GM12801 (cell line): ENCODE results near the gene CROCC2.

Source experiments
- TF ChIP-seq, protein P1 (sequence below): IDR thresholded peaks from one replicate; pipeline ENCODE4 v1.5.1; 2011; ENCODE audit warnings: control low read depth; ENCODE audit not compliant: insufficient read length; ENCODE audit errors: extremely low read depth

Gene CROCC2

DNA sequence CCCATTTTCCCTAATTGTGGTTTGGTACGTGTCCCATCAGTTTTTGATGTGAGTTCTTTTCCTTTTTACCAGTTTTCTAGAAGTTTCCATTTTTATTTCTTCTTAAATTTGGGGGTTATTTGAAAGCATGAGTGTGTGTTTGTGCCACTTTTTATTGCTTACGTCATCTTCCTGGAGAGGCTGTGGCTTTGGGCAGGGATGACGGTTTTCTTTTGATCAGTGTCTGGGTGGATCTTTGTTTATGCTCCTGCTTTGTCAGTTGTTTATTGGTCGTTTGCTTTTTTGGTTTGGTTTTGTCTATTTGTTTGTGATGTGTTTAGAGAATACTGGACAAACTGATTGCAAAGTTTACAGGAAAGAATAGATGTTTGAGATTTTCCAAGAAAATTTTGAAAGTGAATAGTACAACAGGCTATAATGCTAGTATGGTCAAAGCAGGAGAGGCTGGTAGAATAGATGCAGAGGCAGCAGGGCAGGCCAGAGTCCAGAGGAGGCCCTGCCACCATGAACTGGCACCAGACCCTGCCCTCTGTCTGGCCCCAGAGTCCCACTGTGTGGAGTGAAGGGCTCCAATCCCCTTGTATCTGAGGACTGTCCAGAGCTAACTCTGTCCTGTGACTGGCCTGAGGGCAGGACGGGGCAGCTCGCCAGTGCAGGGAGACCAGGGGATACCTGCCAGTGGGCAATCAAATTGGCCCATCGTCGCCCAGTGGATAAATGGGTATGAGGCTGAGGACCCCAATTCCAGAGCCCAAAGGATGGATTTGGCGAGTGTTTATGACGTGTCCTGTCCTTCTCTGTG is 68.8 kb downstream of the CROCC2 start:
- TF ChIP-seq, protein P1, sequence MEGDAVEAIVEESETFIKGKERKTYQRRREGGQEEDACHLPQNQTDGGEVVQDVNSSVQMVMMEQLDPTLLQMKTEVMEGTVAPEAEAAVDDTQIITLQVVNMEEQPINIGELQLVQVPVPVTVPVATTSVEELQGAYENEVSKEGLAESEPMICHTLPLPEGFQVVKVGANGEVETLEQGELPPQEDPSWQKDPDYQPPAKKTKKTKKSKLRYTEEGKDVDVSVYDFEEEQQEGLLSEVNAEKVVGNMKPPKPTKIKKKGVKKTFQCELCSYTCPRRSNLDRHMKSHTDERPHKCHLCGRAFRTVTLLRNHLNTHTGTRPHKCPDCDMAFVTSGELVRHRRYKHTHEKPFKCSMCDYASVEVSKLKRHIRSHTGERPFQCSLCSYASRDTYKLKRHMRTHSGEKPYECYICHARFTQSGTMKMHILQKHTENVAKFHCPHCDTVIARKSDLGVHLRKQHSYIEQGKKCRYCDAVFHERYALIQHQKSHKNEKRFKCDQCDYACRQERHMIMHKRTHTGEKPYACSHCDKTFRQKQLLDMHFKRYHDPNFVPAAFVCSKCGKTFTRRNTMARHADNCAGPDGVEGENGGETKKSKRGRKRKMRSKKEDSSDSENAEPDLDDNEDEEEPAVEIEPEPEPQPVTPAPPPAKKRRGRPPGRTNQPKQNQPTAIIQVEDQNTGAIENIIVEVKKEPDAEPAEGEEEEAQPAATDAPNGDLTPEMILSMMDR = no peak

DNA sequence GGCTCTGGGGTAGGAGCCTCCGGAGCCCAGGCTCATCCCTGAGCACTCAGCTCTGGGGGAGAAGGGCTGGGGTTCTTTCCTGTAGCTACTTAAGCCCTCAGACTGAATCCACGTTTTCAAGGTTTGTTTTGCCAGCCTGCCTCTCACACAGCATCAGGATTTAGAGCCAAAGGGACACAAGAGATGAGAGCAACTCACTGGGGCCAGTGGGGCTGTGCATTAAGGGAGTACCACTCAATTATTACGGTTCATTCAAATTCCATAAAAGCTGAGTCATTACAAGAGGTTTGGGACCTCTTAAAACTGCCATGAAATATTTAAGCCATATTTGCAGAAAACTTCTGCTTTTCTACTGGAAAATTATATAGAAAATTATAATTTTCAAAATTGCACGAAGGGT is 75.1 kb downstream of the CROCC2 start:
- TF ChIP-seq, protein P1 = no peak

DNA sequence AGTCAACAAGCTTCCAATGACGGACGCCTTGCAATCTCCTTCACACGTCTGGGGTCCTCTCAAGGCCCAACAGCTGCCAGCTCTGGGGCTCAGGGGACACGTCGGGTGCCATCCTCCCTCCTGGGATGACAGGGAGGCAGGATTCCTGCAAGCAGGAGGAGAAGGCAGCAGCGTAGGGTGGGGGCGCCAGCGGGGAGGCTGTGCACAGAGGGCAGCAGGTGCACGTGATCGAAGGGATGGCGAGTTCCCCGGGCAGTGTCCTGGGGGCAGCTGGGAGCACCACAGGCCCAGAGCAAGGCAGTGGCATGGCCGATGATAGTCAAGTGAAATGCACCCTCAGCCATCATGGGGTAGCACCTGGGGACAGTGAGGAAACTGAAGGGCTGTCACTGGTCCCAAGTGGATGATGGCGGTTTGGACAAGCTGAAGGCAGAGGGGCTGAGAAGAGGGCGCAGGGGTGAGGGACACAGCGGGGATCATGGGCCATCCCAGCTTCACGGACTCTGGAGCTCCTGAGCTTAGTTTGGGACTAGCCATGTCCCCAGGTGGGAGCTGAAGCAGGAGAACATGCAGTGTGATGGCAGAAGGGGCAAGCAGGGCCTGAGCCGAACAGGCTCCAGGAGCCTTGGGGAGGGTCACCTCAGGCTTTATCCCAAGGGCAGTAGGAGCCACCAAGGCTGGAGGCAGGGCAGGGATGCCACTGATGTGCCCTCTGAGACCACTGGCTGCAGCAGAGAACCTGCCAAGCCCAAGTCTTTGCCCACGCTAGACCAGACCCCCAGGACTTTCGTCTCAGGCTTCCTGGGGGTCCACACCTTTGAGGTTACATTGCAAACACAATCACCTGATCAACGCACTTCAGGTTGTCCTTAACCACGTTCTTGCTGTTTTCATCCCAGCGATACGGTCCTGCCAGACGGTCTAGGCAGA is 76.0 kb downstream of the CROCC2 start:
- TF ChIP-seq, protein P1 = no peak

DNA sequence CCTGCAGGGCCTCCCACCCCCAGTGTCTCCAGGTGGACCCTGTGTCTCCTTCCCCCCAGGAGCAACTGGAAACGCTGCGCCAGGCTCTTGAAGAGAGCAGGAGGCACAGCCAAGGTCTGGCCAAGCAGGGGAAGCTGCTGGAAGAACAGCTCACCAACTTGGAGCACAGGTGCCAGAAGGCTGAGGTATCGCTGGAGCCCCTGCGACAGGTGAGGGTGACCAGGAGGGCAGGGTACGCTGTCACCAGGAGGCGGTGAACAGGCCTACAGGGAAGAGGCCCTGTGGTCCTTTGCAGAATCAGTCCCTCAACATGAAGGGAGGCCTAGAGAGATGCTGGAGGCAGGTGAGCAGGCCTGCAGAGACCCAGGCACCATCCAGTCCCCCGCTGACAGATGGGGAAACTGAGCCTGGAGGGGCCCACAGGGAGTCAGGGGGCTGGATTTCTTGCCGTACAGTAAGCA is 76.7 kb downstream of the CROCC2 start:
- TF ChIP-seq, protein P1 = no peak

DNA sequence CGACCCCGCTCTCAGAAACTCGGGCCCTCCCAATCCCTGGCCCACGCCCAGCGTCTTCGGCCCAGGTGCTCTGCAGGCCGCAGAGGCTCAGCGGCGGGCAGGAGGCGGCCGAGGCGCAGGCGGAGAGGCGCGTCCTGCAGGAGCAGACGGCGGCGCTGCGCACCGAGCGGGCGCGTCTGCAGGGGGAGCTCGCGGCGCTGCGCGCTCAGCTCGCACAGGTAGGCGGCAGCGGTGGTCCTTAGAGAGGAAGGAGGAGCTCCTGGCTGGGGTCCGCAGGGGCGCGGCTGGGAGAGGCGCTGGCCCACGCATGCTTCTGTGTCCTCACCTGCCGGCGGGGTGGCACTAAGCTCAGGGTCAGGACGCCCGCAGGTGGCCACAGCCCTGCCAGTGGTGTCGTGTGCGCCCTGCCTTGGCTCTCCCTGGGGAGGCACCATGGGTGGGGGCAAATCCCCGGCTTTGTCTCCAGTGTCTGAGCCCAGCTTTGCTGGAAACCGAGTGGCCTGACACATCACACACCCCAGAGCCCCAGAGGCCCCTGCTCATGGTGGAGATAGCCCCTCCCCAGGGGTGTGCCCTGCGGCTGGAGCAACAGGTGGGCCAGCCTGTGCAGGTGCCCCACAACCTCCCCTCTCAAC is 77.3 kb downstream of the CROCC2 start:
- TF ChIP-seq, protein P1 = no peak

DNA sequence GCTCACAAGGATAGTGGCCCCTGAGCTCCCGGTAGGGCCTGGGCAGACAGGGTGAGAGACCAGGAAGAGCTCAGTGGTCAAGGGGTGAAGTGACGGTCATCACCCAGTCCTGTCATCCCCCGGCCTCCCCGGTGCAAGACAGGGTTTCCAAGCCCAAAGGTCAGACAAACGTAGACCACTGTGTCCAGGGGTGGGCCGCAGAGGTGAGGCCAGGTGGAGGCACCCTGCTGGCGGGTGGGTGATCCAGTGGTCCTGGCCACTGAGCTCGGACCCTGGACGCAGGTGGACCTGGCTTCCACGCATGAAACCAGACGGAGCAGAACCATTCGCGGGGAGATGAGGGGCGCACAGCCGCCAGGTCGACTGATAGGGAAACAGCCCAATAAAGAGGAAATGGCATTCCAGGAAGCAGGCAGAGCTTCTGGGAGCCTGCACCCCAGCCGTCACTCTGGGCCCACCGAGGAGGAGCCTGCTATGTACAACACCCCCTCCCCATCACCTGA is 77.9 kb downstream of the CROCC2 start:
- TF ChIP-seq, protein P1 = no peak
